ENCODE results near the gene CCDC194. TPM values are rescaled to one million over a fixed set of nuclear protein-coding genes. Genes with fewer than 3 reads are reported as not detected.
A peak's percentile ranks its signal among the peaks of the same experiment; 100 is the strongest.

The CCDC194 gene
- total and polyA plus RNA-seq, 2 donors from 2014 or later = 0.57 TPM; not detected in 1

GRCh38 chr19:17411801-17412200 is 17.8 kb upstream of the CCDC194 start:
- no peak overlapping the region for H3K27ac ChIP-seq (ENCODE audit: low read depth in 2 of 2, low read length in 2 of 2)
- DNase-seq = no peak
- H3K9ac ChIP-seq (ENCODE audit: low read length in 3 of 3) = no peak overlapping the region
- H3K4me1 ChIP-seq (ENCODE audit: control insufficient read depth in 2 of 3, insufficient read depth in 2 of 3, low read depth in 1 of 3, low read length in 3 of 3) = peaks cover 2 to 4% (median 3%) of the 10 kb centered on the region in 3 donors
- no peak overlapping the region for H3K4me3 ChIP-seq (ENCODE audit: low read length in 3 of 3)
- H3K27me3 ChIP-seq (ENCODE audit: control insufficient read depth, insufficient read depth, low read length) = no peaks in the 10 kb centered on the region
- FAIRE-seq = no peak
- no peaks in the 10 kb centered on the region for H3K9me3 ChIP-seq (ENCODE audit: control insufficient read depth in 2 of 3, insufficient read depth in 1 of 3, low read length in 3 of 3)
- intact Hi-C loops (cut with DNase I) = no loop called here
- H3K36me3 ChIP-seq (ENCODE audit: control insufficient read depth in 2 of 3, insufficient read depth in 3 of 3, low read length in 3 of 3) = no peaks in the 10 kb centered on the region
- TF ChIP-seq, protein P1, sequence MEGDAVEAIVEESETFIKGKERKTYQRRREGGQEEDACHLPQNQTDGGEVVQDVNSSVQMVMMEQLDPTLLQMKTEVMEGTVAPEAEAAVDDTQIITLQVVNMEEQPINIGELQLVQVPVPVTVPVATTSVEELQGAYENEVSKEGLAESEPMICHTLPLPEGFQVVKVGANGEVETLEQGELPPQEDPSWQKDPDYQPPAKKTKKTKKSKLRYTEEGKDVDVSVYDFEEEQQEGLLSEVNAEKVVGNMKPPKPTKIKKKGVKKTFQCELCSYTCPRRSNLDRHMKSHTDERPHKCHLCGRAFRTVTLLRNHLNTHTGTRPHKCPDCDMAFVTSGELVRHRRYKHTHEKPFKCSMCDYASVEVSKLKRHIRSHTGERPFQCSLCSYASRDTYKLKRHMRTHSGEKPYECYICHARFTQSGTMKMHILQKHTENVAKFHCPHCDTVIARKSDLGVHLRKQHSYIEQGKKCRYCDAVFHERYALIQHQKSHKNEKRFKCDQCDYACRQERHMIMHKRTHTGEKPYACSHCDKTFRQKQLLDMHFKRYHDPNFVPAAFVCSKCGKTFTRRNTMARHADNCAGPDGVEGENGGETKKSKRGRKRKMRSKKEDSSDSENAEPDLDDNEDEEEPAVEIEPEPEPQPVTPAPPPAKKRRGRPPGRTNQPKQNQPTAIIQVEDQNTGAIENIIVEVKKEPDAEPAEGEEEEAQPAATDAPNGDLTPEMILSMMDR (IDR thresholded peaks at IDR 0.05; ENCODE audit: borderline replicate concordance, extremely low read depth, insufficient read depth) = no peak

GRCh38 chr19:17409990-17410389 is 16.0 kb upstream of the CCDC194 start:
- H3K4me3 ChIP-seq (ENCODE audit: low read length in 3 of 3) = no peak overlapping the region
- H3K27me3 ChIP-seq (ENCODE audit: control insufficient read depth, insufficient read depth, low read length) = no peaks in the 10 kb centered on the region
- intact Hi-C loops (cut with DNase I) = no loop called here
- no peak overlapping the region for H3K27ac ChIP-seq (ENCODE audit: low read depth in 2 of 2, low read length in 2 of 2)
- H3K4me1 ChIP-seq (ENCODE audit: control insufficient read depth in 2 of 3, insufficient read depth in 2 of 3, low read depth in 1 of 3, low read length in 3 of 3) = peaks cover 3 to 15% (median 9%) of the 10 kb centered on the region in 3 donors
- FAIRE-seq (no peak), DNase-seq (peak in 1 of 5 donors; percentile 83)
- H3K9ac ChIP-seq (ENCODE audit: low read length in 3 of 3) = no peak overlapping the region
- no peaks in the 10 kb centered on the region for H3K9me3 ChIP-seq (ENCODE audit: control insufficient read depth in 2 of 3, insufficient read depth in 1 of 3, low read length in 3 of 3)
- TF ChIP-seq, protein P1 (IDR thresholded peaks at IDR 0.05; ENCODE audit: borderline replicate concordance, extremely low read depth, insufficient read depth) = no peak
- H3K36me3 ChIP-seq (ENCODE audit: control insufficient read depth in 2 of 3, insufficient read depth in 3 of 3, low read length in 3 of 3) = no peaks in the 10 kb centered on the region

- peak overlapping the region in 2 of 3 donors; percentile 37 to 63 for H3K4me3 ChIP-seq (ENCODE audit: low read length in 3 of 3)
- intact Hi-C loops (cut with DNase I) = no loop called here
- H3K4me1 ChIP-seq (ENCODE audit: control insufficient read depth in 2 of 3, insufficient read depth in 2 of 3, low read depth in 1 of 3, low read length in 3 of 3) = peaks cover 0 to 18% (median 9%) of the 10 kb centered on the region in 3 donors
- FAIRE-seq (no peak), DNase-seq (no peak)
- no peaks in the 10 kb centered on the region for H3K36me3 ChIP-seq (ENCODE audit: control insufficient read depth in 2 of 3, insufficient read depth in 3 of 3, low read length in 3 of 3)
- no peaks in the 10 kb centered on the region for H3K27me3 ChIP-seq (ENCODE audit: control insufficient read depth, insufficient read depth, low read length)
- no peaks in the 10 kb centered on the region for H3K9me3 ChIP-seq (ENCODE audit: control insufficient read depth in 2 of 3, insufficient read depth in 1 of 3, low read length in 3 of 3)
- TF ChIP-seq, protein P1 (IDR thresholded peaks at IDR 0.05; ENCODE audit: borderline replicate concordance, extremely low read depth, insufficient read depth) = no peak
- no peak overlapping the region for H3K9ac ChIP-seq (ENCODE audit: low read length in 3 of 3)
- peak overlapping the region; percentile 33 to 99 for H3K27ac ChIP-seq (ENCODE audit: low read depth in 2 of 2, low read length in 2 of 2)
Observed at GRCh38 chr19:17406887-17407196, 12.8 kb upstream of the CCDC194 start.
